GM18868 (cell line): Measurements from ENCODE around the gene PLSCR3.

Source experiments
- ATAC-seq: cut with Tn5 transposase; IDR thresholded peaks from one replicate; pipeline ENCODE4 v1.9.1; 2021; ENCODE audit warnings: mild to moderate bottlenecking, moderate library complexity; ENCODE audit not compliant: unreplicated experiment

PLSCR3 gene

DNA sequence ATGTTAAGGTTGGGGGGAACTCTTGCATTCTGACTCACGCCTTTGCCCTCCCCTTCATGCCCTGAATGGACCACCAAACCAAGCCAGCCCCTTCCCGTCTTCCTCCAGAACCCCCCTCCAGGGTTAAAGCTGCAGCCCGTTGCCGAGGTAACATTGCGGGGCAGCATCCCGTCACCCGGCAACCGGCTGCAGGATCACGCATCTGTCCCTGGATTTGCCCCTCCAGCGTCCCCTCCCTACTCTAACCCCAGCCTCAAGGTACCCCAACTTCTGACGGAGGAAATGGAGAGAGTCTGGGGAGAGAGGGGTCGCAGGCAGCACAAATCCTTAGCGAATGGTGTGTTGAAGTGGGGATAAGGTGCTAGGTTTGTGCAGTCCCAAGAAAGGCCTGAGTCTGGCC, 12.8 kb upstream of the PLSCR3 start:
- no peak for ATAC-seq

DNA sequence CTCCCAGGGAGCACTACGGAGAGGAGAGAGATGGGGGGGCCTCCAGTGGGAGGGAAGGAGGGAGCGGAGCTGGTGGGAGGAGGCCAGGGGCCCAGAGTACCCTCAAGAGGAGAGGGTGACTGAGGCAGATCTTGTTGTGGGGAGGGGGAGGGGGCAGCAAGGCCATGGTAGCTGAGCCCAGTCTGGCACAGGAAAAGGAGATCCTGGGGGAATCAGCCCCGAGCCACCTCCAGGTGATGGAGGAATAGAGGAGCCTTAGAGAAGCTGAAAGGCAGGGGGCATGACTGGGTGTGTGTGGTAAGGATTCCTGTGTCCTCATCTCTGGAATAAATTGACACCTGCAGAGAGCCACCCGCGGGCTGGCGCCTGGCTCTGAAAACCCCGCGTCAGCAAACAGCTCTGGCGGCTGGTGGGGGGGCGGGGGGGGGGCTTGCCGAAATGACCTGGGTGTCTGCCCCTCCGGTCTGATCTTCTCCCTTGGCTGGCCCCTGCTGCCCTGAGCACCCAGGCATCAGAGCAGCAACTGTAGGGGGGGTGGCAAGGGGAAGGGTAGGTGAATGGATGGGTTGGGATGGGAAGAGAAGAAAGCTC, 12.0 kb upstream of the PLSCR3 start:
- ATAC-seq: no peak

DNA sequence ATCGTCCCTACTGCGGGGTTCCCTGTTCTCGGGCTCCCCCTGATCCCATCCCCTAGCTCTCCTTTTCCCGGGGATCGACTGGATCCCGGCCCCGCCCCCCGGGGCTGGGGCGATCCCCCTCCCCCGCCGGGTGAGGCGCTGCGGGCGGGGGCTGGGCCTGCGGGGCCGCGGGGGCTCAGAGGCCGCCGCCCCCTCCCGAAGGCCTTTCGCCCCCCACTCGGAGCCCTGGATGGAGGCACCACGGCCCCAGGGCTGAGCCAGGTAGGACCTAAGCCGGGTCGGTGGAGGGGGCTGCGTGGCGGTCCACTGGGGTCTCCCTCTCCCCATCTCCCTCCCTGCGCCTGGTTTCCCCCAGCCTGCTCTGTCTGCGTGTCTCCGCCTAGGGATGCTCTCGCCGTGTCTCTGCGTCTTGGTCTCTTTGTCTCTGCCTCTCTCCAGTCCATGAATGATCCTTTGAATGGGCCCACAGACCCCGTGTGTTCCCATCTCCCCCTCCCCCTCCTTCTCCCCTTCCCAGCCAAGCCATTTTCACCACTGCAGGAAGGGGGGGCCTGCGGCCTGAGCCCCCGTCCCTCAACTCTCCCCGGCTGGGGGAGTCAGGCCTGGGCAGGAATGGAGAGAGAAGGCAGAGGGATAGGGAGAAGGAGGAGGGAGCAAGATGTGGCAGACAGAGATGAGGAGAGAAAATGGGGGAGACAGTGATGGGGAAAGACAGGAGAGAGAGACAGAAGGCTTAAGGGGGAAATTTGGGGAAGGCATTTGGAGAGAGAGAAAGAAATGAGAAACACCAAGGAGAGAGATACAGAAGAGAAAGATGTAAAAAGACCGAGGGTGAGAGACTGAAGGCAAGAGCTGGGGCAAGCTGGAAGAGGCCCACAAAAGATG, 11.3 kb upstream of the PLSCR3 start:
- no peak for ATAC-seq

DNA sequence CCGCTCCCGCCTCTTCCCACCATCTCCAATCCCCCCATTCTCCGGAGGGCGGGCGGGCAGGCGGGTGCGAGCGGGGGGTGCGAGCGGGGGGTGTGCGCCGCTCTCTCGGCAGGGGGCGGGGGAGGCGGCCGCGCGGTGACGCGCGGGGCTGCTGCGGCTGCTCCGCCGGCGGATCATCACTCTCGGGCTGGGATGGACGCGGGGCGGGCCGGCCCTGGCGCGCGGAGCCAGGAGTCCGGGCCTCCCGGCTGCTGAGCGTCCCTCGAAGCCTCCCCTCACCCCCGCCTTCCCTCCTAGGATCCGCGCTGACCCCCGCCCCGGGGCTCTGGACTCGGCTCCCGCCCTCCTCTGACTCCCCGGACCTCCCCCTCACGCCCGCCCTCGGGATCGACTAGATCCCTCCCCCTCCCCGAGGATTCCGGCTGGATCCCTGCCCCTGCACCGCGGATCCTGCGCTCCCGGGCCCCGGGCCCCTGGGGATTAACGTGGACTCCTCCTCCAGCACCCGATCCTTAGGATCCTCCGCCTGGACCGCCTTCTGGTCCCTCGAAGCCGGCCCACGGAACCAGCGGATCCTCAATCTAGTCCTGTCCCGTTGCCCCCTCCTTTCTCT, 10.5 kb upstream of the PLSCR3 start:
- ATAC-seq: no peak

DNA sequence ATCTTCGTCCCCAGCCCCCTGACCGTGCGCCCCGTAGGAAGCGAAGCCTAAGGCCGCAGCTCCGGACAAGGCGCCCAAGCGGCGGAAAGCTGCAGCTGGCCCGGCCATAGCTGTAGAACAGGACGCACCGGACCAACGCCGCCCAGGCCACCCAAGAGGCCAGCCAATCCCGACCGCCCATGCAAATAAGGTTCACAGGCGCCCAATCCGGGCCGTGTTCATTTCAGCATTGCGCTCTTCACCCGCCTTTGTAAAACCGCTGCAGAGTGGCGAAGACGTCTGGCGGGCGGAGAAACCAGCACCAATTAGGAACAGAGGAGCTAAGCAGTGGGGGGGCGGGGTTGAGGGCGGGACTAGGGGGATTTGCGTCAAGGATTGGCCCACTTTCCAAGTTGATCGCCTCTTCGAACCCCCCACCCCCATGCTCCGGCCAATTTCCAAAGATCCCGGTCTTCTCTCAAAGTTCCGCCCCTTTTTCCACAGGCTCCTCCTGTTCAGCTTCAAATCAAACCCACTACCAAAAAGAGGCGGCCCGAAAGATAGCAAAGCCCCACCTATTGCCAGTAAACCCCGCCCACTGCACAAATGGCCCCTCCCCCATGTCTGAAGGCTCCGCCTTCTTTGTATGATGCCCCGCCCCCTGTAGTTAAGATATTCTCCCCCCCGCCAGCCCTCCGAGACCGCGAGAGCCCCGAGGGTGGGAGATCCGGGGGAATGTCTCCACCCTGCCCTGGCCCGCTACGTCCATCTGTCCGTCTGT, 9.8 kb upstream of the PLSCR3 start, which contains the start of gene TMEM256:
Gene TMEM256 (minus strand): TSS at position 121 of the 760 bp plus-strand sequence. CDS start 13 bp downstream, at position 108.
- ATAC-seq: peak; percentile 94

DNA sequence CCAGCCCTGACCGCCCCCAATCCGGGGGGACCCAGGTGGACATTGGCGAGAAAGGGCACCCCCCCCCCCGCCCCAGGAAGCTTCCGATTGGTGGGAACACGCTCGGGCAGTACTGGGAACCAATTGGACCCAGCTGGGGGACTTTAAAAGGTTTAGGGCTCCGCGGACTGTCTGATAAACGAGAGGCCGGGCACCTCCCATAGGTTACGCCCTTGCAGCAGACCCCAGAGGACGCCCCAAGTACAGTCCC, 9.3 kb upstream of the PLSCR3 start:
- ATAC-seq: no peak

DNA sequence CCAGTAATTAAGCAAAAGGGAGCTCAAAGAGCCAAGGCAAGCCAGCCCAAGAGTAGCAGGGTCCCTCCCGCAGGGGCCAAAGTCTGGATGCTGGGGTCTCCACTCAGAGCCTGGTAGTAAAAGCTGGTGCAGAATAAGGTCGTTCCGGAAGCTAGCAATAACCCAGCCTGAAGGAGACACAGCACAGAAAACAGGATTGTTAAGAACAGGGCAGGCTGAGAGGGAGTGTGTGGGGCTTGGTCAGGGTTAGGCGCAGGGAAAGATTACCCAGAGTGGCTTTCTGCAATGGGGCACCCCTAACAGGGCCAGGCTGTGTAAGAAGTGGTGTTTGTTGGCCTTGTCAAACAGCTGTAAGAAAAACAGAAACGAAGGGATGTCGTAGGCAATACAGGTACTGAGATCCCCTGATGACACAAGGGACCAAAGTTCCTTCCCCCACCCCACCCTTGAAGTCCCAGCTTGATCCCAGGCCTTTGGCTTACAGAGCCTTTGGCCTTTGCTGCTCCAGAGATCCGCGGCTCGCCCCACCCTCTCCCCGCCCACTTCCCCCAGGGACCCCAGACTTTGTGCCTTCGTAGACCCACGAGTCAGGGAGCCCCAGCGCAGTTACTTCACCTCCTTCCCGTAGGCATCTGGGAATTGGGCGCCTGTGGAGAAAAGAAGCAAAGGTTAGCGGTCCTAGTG, 8.9 kb upstream of the PLSCR3 start:
- ATAC-seq: no peak

DNA sequence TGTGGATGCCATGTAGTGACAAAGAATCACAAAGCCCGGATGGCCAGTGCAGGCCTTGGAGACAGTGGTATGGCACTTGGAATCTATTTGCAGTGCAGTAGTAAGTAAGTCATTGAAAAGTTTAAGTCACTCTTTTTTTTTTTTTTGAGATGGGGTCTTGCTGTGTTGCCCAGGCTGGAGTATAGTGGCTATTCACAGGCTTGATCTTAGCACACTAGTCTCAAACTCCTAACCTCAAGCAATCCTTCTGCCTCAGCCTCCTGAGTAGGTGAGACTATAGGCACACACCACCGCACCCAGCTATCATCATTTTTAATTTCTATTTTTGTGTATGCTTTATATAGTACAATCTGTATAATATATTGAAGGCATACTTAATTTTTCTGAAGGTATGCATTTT, 4.3 kb upstream of the PLSCR3 start:
- no peak for ATAC-seq

DNA sequence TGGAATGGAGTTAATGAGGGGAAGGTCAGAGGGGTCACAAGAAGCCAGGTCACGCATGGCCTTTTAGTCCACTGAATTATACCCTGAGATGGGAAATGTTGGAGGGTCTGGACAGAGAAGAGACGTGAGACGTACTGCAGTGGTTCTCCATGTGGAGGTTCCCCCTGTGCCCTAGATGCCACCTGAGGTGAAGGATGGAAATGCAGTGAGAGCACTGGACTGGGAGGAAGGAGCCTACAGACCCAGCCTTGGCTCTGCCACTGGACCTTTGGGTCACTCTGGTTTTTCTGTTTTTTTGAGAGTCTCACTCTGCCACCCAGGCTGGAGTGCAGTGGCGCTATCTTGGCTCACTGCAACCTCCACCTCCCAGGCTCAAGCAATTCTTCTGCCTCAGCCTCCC, 1.8 kb upstream of the PLSCR3 start:
- no peak for ATAC-seq

DNA sequence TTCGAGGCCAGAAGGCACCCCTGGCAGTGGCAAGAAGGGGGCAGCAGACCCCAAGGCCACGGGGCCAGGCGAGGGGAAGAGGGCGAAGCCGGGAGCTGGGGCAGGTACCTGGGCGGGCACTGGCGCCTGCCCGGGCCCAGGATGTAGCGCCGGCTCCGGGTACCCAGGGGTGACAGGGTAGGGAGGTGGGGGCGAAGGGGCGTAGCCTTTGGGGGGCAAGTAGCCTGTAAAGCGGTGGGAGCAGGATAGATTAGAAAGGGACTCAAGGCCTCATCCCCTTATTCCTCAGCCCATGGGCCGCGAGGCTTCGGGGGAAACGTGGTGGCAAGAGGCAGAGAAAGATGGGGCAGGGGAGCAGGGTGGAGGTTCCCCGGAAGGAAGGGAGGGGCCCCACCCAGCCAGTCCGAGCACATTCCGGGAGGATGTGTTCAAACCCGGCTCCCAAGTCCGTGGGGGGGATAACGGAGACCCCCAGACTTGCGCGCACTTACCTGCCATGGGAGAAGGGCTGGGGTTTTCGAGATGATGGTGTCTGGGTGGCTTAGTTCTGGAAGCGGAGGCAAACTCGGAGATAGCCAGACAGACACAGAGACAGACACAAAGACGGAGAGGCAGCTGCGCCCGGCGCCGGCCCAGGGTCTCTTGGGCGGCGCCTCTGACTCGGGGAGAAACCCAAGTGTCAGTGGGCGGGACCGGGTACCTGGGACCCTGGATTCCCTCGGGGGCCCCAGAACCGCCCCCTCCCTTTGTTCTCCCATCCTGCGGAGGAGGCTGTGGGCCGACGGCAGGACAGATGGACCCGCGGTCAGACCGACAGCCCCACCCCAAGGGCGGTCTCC, 493 bp downstream of the PLSCR3 start:
- peak; percentile 49 for ATAC-seq

DNA sequence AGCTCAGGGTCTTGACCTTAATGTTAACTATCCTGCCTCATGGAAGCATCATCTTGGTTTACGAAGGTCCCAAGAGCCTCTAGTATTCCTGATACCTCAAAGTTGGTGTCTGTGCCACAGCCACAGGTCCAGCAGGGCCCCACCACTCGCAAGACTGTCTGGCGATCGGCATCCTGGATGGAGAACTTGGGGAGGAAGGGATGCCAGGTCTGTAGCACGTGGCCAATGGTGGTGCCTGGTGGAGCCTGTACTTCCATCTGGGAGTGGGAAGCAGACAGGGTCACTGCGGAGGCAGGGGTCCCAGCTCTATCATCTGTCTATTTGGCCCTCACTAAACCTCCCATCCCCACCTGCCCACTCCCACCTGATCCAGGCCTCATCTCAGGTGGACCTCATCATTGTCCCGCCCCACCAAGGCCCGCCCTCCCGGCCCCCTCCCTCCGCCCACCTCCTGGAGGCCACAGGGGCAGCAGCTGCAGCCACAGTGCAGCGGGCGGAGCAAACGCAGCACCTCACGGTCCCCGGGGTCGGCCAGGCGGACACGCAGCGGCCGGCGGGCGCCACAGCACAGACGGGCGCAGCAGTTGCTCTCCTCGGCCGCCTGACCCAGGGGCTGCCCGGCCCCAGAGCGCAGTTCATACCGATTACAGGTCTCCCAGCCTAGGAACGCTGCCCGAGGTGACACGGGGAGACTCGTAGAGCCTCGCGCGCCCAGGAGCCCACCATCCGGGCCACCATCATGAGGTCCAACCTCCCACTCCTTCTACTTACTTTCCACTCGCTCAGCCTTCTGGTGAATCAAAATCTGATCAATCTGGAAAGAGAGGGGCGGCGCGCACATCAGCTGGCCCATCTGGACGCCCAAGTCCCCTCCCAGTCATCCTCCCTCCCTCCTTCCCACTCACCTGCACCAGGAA, 1.4 kb downstream of the PLSCR3 start:
- no peak for ATAC-seq

DNA sequence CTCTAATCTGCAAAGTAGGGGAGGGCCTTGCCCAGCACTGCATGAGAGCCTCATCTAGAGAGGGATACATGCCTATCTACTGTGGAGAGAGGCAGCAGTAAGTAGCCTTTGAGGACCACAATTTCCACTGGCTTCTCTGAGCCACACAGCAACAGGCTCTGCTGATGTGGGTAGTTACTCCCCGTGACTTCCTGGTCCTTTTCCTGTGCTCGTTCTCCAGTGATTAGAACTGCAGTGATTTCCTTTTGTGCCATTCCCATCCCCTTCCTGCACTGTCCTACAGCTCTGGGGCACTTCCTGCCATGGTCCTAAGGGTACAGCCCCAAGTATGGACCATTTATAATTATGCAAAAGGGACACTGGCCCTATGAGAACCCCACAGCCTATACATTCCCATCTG, 3.0 kb downstream of the PLSCR3 start:
- ATAC-seq: no peak

DNA sequence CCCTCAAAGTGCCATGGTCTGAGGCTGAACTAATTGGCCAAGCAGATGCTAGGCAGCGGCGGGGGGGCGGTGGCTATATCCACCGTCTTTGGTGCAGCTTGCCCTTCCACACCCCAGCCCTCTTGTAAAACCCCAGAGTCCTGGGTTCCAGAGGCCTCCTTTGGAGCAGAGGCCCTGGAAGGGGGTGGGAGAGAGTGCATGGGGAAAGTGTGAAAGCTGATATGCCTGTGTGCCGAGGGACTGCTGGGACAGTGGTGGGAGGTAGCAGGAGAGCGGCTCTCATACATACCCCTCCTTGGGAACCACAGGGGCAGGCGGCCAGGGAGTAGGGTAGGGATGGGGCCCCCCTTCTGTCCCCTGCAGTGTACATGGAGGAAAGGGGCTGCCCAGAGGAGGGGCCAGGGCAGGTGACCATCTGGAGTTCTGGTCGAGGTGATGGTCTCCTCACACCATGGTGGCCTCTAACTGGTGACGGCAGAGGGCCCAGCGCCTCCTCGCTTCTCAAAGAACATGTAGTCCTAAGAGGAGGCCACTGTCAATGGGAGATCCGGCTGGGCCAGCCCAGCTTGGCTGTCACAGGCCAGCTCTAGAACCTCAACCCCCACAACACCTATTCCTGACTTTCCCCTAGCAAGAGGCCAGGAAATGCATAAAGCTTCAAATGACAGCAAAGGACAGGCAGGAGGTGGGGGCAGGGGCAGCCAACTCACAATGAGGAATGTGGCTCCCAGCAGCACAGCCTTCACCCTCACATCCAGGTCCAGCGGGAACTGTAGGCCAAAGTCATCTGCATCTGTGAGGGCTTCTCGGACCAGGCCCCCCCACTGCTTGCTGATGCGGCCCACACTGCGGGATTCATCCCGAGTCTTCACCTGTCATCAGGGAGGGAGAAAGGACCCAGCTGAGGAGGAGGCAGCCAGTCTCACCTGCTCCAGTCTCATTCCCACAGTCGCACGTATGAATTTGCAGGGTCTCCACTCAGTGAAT, 4.1 kb downstream of the PLSCR3 start:
- no peak for ATAC-seq

DNA sequence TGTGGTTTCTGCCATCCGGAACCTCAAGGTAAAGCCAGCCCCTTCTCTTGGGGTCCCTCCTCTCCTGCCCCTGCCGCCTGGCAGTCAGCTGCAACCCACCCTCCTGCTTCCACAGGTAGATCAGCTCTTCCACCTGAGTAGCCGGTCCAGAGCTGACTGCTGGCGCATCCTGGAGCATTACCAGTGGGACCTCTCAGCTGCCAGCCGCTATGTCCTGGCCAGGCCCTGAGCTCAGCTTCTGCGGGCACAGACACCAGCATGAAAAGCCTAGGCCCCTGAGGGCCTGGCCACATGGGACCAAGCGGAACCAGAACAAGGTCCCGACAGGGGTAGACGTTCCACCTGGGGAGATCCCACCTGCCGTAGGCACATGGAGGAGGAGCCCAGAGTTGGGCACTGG, 5.5 kb downstream of the PLSCR3 start:
- no peak for ATAC-seq

DNA sequence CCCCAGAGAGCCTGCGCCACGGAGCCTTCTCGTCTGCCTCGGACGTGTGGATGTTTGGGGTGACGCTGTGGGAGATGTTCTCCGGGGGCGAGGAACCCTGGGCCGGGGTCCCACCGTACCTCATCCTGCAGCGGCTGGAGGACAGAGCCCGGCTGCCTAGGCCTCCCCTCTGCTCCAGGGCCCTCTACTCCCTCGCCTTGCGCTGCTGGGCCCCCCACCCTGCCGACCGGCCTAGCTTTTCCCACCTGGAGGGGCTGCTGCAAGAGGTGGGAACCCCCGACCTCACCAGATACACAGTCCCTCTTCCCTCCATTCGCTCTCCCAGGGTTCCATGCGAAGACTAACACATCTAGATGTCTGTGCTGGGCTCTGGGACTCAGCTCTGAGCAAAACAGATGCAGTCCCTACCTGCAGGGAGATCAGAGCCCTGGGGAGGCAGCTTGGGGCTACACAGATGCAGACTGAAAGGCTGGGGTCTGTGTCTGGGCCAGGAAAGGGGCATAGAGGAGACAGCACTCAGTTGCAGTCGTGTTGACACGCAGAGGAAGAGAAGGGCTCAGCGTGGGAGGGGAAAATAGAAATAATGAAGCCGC, 9.7 kb downstream of the PLSCR3 start:
- no peak for ATAC-seq

DNA sequence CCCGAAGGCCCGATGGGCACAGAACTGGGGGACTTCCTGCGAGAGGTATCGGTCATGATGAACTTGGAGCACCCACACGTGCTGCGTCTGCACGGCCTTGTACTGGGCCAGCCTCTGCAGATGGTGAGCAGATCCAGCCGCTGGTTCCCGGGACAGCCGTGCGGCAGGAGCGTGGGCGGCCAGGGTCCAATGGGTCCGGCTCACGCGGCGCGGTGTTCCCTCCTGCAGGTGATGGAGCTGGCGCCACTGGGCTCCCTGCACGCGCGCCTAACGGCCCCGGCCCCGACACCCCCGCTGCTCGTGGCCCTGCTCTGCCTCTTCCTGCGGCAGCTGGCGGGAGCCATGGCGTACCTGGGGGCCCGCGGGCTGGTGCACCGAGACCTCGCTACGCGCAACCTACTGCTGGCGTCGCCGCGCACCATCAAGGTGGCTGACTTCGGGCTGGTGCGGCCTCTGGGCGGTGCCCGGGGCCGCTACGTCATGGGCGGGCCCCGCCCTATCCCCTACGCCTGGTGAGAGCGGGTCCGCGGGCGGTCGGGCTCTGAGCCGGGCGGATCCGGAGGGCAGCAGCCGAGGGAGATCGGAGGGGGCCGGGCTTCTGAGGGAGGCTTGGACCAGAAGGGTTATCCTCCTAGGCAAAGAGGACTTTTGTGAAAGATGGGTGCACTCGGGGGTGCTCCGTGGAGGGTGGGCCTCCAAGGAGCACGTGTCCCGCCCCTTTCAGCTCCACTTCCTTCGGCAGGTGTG, 10.4 kb downstream of the PLSCR3 start:
- ATAC-seq: peak; percentile 74

DNA sequence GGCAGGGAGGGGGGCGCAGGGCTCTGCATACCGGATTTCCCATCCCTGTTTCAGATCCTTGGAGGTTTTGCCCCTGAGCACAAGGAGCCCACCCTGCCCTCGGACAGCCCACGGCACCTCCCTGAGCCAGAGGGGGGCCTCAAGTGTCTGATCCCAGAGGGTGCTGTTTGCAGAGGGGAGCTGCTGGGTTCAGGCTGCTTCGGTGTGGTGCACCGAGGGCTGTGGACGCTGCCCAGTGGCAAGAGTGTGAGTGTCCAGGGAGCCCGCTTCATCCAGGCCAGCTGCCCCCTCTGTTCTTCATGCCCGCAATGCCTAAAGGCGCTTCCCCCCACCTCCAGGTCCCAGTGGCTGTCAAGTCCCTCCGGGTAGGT, 11.0 kb downstream of the PLSCR3 start:
- no peak for ATAC-seq
